Fibroblast of villous mesenchyme (primary cell): ENCODE results near the gene SLC39A6. TPM values are rescaled to one million over a fixed set of nuclear protein-coding genes. Genes with fewer than 3 reads are reported as not detected.

Experiments used
- DNase-seq: peaks from one replicate; pipeline ENCODE4 v3.0.0-alpha.2; 2010; ENCODE audit warnings: low read depth
- H3K4me3 ChIP-seq: 2 replicates; pipeline ENCODE4 v1.5.1; 2011; ENCODE audit warnings: low read depth, mild to moderate bottlenecking, low read length
- total RNA-seq: library from RNA; depleted of rRNA; stranded (reverse); fragments of >200 nt; gene quantifications from 2 replicates; pipeline ENCODE4 v1.2.3, GENCODE V29; 2012
- TF ChIP-seq, protein P1 (sequence below): IDR thresholded peaks from 2 replicates; pipeline ENCODE4 v1.5.1; 2012; ENCODE audit warnings: low read depth, mild to moderate bottlenecking, low read length; ENCODE audit not compliant: insufficient read depth

Gene SLC39A6
- total RNA-seq, 1 donor: 120 TPM

DNA sequence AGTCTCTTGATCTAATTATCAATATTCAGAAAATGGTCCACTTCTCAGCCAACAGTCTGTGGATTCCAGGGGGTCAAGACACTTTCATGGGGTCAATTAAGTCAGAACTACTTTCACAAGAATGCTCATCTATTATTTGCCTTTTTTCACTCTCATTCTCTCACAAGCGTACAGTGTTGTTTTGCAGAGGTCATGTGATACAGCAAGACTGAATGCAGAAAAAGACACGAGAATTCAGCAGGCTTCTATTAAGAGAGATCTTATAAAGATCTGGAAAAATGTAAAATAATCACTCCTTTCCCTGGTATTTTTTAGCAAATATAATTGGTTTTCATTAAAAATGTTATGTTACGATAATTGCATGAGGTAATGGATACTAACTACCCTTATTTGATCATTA is 70.5 kb downstream of the SLC39A6 start:
- no peak for DNase-seq
- TF ChIP-seq, protein P1, sequence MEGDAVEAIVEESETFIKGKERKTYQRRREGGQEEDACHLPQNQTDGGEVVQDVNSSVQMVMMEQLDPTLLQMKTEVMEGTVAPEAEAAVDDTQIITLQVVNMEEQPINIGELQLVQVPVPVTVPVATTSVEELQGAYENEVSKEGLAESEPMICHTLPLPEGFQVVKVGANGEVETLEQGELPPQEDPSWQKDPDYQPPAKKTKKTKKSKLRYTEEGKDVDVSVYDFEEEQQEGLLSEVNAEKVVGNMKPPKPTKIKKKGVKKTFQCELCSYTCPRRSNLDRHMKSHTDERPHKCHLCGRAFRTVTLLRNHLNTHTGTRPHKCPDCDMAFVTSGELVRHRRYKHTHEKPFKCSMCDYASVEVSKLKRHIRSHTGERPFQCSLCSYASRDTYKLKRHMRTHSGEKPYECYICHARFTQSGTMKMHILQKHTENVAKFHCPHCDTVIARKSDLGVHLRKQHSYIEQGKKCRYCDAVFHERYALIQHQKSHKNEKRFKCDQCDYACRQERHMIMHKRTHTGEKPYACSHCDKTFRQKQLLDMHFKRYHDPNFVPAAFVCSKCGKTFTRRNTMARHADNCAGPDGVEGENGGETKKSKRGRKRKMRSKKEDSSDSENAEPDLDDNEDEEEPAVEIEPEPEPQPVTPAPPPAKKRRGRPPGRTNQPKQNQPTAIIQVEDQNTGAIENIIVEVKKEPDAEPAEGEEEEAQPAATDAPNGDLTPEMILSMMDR: no peak
- no peak overlapping the region for H3K4me3 ChIP-seq

Other genes with a start within 250 kb of the SLC39A6 start
- gene RPRD1A, start 61.8 kb downstream of the SLC39A6 start, total RNA-seq: 38.0 and 70.4 TPM in 2 replicates
- 83.4 and 104 TPM in 2 replicates for gene ELP2, start 559 bp upstream of the SLC39A6 start, total RNA-seq
- gene MOCOS, start 58.2 kb upstream of the SLC39A6 start, total RNA-seq: 3.0 and 7.1 TPM in 2 replicates
- gene FHOD3, start 168.4 kb upstream of the SLC39A6 start, total RNA-seq: 5.2 TPM in 2 replicates